GM12878 (cell line): ENCODE measurements around the gene HOOK2. TPM values are rescaled to one million over a fixed set of nuclear protein-coding genes. Genes with fewer than 3 reads are reported as not detected.

Experiments used
- ATAC-seq: fragments of 200-7000 bp; cut with Tn5 transposase; 3 replicates; pipeline ENCODE4 v1.9.1; 2020; ENCODE audit warnings: mild to moderate bottlenecking, moderate library complexity
- BruUV-seq: library from RNA; stranded (reverse); fragments of 400-500 nt; replicated peaks from 2 replicates; lab custom pipeline; 2021; lab: Mats Ljungman, UMichigan
- CTCF ChIA-PET: fragments of 300-600 bp; sonication (Branson Sonifier 250); formaldehyde crosslinking; extraction: SDS; loops from one replicate; lab custom pipeline; 2021; ENCODE audit warnings: inconsistent platforms; lab: Yijun Ruan, JAX
- POLR2A ChIA-PET: fragments of 350-600 bp; formaldehyde crosslinking; extraction: SDS; loops from one replicate; lab custom pipeline; 2021; ENCODE audit warnings: inconsistent platforms; lab: Charles Lee
- RAD21 ChIA-PET: fragments of 300-600 bp; sonication (Branson Sonifier 250); formaldehyde crosslinking; loops from one replicate; lab custom pipeline; 2023; ENCODE audit warnings: antibody characterized with exemption; ENCODE audit not compliant: unreplicated experiment; lab: Charles Lee
- SMC1A ChIA-PET: fragments of 300-600 bp; sonication (Branson Sonifier 250); formaldehyde crosslinking; loops from one replicate; lab custom pipeline; 2023; ENCODE audit not compliant: unreplicated experiment, uncharacterized antibody; lab: Charles Lee
- DNase-seq: peaks from one replicate; pipeline ENCODE4 v3.0.0-alpha.2; 2011; ENCODE audit warnings: low read depth, low spot score
- FAIRE-seq: peaks from 3 replicates; lab custom pipeline; 2011; peaks lifted over from hg19 to GRCh38; lab: Jason Lieb, UNC
- H2AFZ ChIP-seq: 2 replicates; pipeline ENCODE4 v1.6.0; 2011; ENCODE audit warnings: low read depth, low read length, control low read depth; ENCODE audit not compliant: control insufficient read depth
- H3K27ac ChIP-seq: 2 replicates; pipeline ENCODE4 v1.5.1; 2011; ENCODE audit warnings: control low read depth; ENCODE audit not compliant: control insufficient read depth, insufficient read depth
- H3K27me3 ChIP-seq, 2 experiments: replicated peaks in 1 of 2; 2 replicates each; pipeline versions ENCODE4 v1.6.0 to v1.6.1; 2011; ENCODE audit warnings: low read length in 1 of 2; ENCODE audit not compliant: control insufficient read depth in 2 of 2, insufficient read depth in 2 of 2
- H3K36me3 ChIP-seq, 2 experiments: 2 replicates each; pipeline ENCODE4 v1.5.1; 2011; ENCODE audit warnings: low read length in 1 of 2; ENCODE audit not compliant: control insufficient read depth in 2 of 2, insufficient read depth in 2 of 2
- H3K4me1 ChIP-seq: 2 replicates; pipeline ENCODE4 v1.6.1; 2011; ENCODE audit warnings: mild to moderate bottlenecking, low read length, moderate library complexity, mixed read lengths; ENCODE audit not compliant: control insufficient read depth, insufficient read depth
- H3K4me2 ChIP-seq: 2 replicates; pipeline ENCODE4 v1.6.0; 2011; ENCODE audit warnings: control low read depth; ENCODE audit not compliant: control insufficient read depth, insufficient read depth
- H3K4me3 ChIP-seq: fragments of 200-600 bp; sonication (generic); 2 replicates; pipeline ENCODE4 v1.5.1; 2016
- H3K79me2 ChIP-seq: 2 replicates; pipeline ENCODE4 v1.6.0; 2011; ENCODE audit warnings: low read length; ENCODE audit not compliant: control insufficient read depth, insufficient read depth
- H3K9ac ChIP-seq: 2 replicates; pipeline ENCODE4 v1.8.0; 2011; ENCODE audit warnings: low read length, control low read depth, mixed read lengths; ENCODE audit not compliant: control insufficient read depth, insufficient read depth
- H3K9me3 ChIP-seq: replicated peaks from 3 replicates; pipeline ENCODE4 v1.5.1; 2011; ENCODE audit warnings: mild to moderate bottlenecking, low read length; ENCODE audit not compliant: control insufficient read depth, insufficient read depth
- H4K20me1 ChIP-seq: 2 replicates; pipeline ENCODE4 v1.6.0; 2011; ENCODE audit not compliant: control insufficient read depth, insufficient read depth
- ELK1 ChIP-seq: IDR thresholded peaks from 2 replicates; pipeline ENCODE4 v1.6.1; 2012; ENCODE audit warnings: low read depth, low read length, improper control_type of control experiment
- FOS ChIP-seq: IDR thresholded peaks from 3 replicates; pipeline ENCODE4 v1.6.1; 2011; ENCODE audit warnings: borderline replicate concordance; ENCODE audit not compliant: insufficient read length; ENCODE audit errors: extremely low read depth
- FOXM1 ChIP-seq: IDR thresholded peaks from 2 replicates; pipeline ENCODE4 v1.6.1; 2012; ENCODE audit warnings: low read depth, mild to moderate bottlenecking, inconsistent platforms, low read length, moderate library complexity
- HCFC1 ChIP-seq: fragments of 150-350 bp; IDR thresholded peaks from 2 replicates; pipeline ENCODE4 v1.6.1; 2014; ENCODE audit warnings: low read length
- NBN ChIP-seq: fragments of 450-650 bp; IDR thresholded peaks from 2 replicates; pipeline ENCODE4 v1.6.1; 2016
- POLR2A ChIP-seq: IDR thresholded peaks from 2 replicates; pipeline ENCODE4 v1.6.1; 2011; ENCODE audit warnings: low read depth, mild to moderate bottlenecking, low read length
- SMAD5 ChIP-seq: IDR thresholded peaks from 2 replicates; pipeline ENCODE4 v1.6.1; 2016; ENCODE audit warnings: antibody characterized with exemption, low read depth
- SP1 ChIP-seq: IDR thresholded peaks from one replicate; pipeline ENCODE4 v1.6.1; 2011; ENCODE audit warnings: low read depth, low read length
- STAT1 ChIP-seq: fragments of 450-650 bp; conservative IDR thresholded peaks from 2 replicates; pipeline ENCODE4 v1.6.1; 2014; ENCODE audit warnings: antibody characterized with exemption, mild to moderate bottlenecking
- TCF3 ChIP-seq: IDR thresholded peaks from 2 replicates; pipeline ENCODE4 v1.6.1; 2012; ENCODE audit warnings: low read depth, mild to moderate bottlenecking, low read length, borderline replicate concordance; ENCODE audit not compliant: insufficient read depth
- ZBTB11 ChIP-seq: fragments of 450-650 bp; formaldehyde crosslinking; IDR thresholded peaks from 2 replicates; pipeline ENCODE4 v1.5.0; 2022; ENCODE audit warnings: mild to moderate bottlenecking, missing genetic modification characterization
- ZNF687 ChIP-seq: fragments of 450-650 bp; IDR thresholded peaks from 2 replicates; pipeline ENCODE4 v1.6.1; 2017; ENCODE audit warnings: mild to moderate bottlenecking, moderate library complexity
- WGBS: methylation state at CpG from one replicate; pipeline ENCODE4 v1.1.6; 2016; ENCODE audit warnings: low lambda C conversion rate; ENCODE audit not compliant: insufficient replicate concordance, insufficient coverage; ENCODE audit errors: missing lambda C conversion rate; 5-methylcytosine and 5-hydroxymethylcytosine counted together
- in situ Hi-C: fragments of 300-500 bp; cut with MboI; formaldehyde crosslinking; loops from 9 replicates; pipeline ENCODE4 v1.14.3; 2018; ENCODE audit warnings: mixed read lengths
- intact Hi-C: fragments of 100-400 bp; cut with micrococcal nuclease; formaldehyde crosslinking; loops from one replicate; pipeline ENCODE4 v1.14.2; 2022; ENCODE audit not compliant: unreplicated experiment
- polyA plus RNA-seq, 11 experiments: library from polyadenylated mRNA; depleted of rRNA in 4 of 11; unstranded in 6 of 11; stranded (reverse) in 5 of 11; fragments of >200 nt; fragmentation: Nextera tagmentation in 4 of 11; fragmentation: Illumina TruSeq in 1 of 11; extraction: Ambion mirVana in 4 of 11; extraction: Trizol in 1 of 11; gene quantifications; 1 replicate in 1 of 11; 2 replicates in 10 of 11; pipeline versions ENCODE4 v1.2.1 to v1.2.3, GENCODE V29; 2011 to 2016; ENCODE audit warnings: inconsistent platforms in 2 of 11, missing spikeins in 2 of 11, low read depth in 1 of 11
- total RNA-seq, 4 experiments: library from RNA; depleted of rRNA in 3 of 4; stranded (reverse); fragments of >200 nt in 3 of 4; fragmentation: Illumina TruSeq in 1 of 4; extraction: Trizol in 1 of 4; gene quantifications; 2 replicates each; pipeline versions ENCODE4 v1.2.1 to v1.2.3, GENCODE V29; 2013 to 2021
- TF ChIP-seq, protein P1 (sequence below): fragments of 450-650 bp; IDR thresholded peaks from 2 replicates; pipeline ENCODE4 v1.6.1; 2018; ENCODE audit warnings: borderline replicate concordance, mild to moderate bottlenecking; ENCODE audit not compliant: partially characterized antibody

The HOOK2 gene
- total and polyA plus RNA-seq, 10 of the 15 experiments (the other 5 are each of a cell fraction or from before 2014, with no cell fraction given), result 1.5 to 9.6 (median 6.2) TPM

- peak overlapping the region; percentile 99 for H3K27ac ChIP-seq
- H3K36me3 ChIP-seq, result no peaks in the 10 kb centered on the region
- peak overlapping the region; percentile 90 for H3K4me3 ChIP-seq
- ChIA-PET CTCF (interaction anchor here (1.3 to 4.2 kb wide), 4 partner anchors 8 to 23 kb away, joined by 3 to 44 read pairs (median 15); no protein-coding TSS in a partner anchor), SMC1A (interaction anchor here (1.4 to 4.1 kb wide), 3 partner anchors 11 to 29 kb away, joined by 3 to 28 read pairs (median 4); no protein-coding TSS in a partner anchor), POLR2A (interaction anchor here (0.5 to 3.4 kb wide), 5 partner anchors 10 to 366 kb away, joined by 4 to 66 read pairs (median 5); no protein-coding TSS in a partner anchor), RAD21 (interaction anchor here (0.6 to 4.5 kb wide), 4 partner anchors 11 to 102 kb away, joined by 3 to 49 read pairs (median 4); no protein-coding TSS in a partner anchor)
- no peaks in the 10 kb centered on the region for H3K27me3 ChIP-seq
- H3K9ac ChIP-seq, result peak overlapping the region; percentile 97
- FAIRE-seq (no peak), ATAC-seq (peak; percentile 1), DNase-seq (peak; percentile 84)
- under 1% methylated on average over 12 of the region's 12 CpGs for WGBS
- in situ Hi-C loops (no loop called here), intact Hi-C loops (loop anchor here (5.0 to 10.0 kb wide), 2 partner anchors 149 to 1694 kb away; partner anchors contain the start of gene CALR)
- peaks cover 56% of the 10 kb centered on the region for H3K4me1 ChIP-seq
- no peaks in the 10 kb centered on the region for H3K9me3 ChIP-seq
- H3K4me2 ChIP-seq, result peak overlapping the region; percentile 97
- peaks cover 42% of the 10 kb centered on the region for H3K79me2 ChIP-seq
- H4K20me1 ChIP-seq, result no peaks in the 10 kb centered on the region
- no peak overlapping the region; the same call in none of the 2 replicates for H2AFZ ChIP-seq
- BruUV-seq, result TSS peak; percentile 72
- no peak for TF ChIP-seq ZBTB11 (CRISPR knock-in tag)
- peak; percentile 88 for TF ChIP-seq TCF3
- peak; percentile 66 for TF ChIP-seq POLR2A
- TF ChIP-seq SP1, result peak; percentile 60
- TF ChIP-seq, protein P1, sequence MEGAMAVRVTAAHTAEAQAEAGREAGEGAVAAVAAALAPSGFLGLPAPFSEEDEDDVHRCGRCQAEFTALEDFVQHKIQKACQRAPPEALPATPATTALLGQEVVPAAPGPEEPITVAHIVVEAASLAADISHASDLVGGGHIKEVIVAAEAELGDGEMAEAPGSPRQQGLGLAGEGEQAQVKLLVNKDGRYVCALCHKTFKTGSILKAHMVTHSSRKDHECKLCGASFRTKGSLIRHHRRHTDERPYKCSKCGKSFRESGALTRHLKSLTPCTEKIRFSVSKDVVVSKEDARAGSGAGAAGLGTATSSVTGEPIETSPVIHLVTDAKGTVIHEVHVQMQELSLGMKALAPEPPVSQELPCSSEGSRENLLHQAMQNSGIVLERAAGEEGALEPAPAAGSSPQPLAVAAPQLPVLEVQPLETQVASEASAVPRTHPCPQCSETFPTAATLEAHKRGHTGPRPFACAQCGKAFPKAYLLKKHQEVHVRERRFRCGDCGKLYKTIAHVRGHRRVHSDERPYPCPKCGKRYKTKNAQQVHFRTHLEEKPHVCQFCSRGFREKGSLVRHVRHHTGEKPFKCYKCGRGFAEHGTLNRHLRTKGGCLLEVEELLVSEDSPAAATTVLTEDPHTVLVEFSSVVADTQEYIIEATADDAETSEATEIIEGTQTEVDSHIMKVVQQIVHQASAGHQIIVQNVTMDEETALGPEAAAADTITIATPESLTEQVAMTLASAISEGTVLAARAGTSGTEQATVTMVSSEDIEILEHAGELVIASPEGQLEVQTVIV, result no peak
- TF ChIP-seq STAT1, result no peak
- TF ChIP-seq SMAD5, result no peak
- TF ChIP-seq FOS, result no peak
- no peak for TF ChIP-seq FOXM1
- TF ChIP-seq ELK1, result no peak
- no peak; the same call in 1 of the 2 replicates for TF ChIP-seq HCFC1
- TF ChIP-seq NBN, result peak; percentile 95; the same call in 1 of the 2 replicates
- TF ChIP-seq ZNF687, result peak; percentile 98
Measured at GRCh38 chr19:12788682-12789097, 13.3 kb upstream of the HOOK2 start.
